Endothelial cell of umbilical vein (primary cell): ENCODE measurements around the gene SYCP2. TPM values are rescaled to one million over a fixed set of nuclear protein-coding genes. Genes with fewer than 3 reads are reported as not detected.

ENCODE experiments used
- BruUV-seq: library from RNA; stranded (reverse); fragments of 400-500 nt; replicated peaks from 2 replicates; lab custom pipeline; 2021; lab: Mats Ljungman, UMichigan
- CTCF ChIA-PET: fragments of 300-600, 350-600 bp; sonication (Branson Sonifier 250); formaldehyde crosslinking; loops from one replicate; lab custom pipeline; 2021; ENCODE audit warnings: antibody characterized with exemption, inconsistent platforms; lab: Charles Lee
- POLR2A ChIA-PET: fragments of 300-600, 350-600 bp; sonication (Branson Sonifier 250); formaldehyde crosslinking; loops from one replicate; lab custom pipeline; 2021; ENCODE audit warnings: antibody characterized with exemption, inconsistent platforms; lab: Charles Lee
- DNase-seq: peaks from one replicate; pipeline ENCODE4 v3.0.0-alpha.2; 2011; ENCODE audit warnings: low read depth, low spot score
- FAIRE-seq: peaks from 2 replicates; lab custom pipeline; 2011; peaks lifted over from hg19 to GRCh38; lab: Jason Lieb, UNC
- H2AFZ ChIP-seq: 2 replicates; pipeline ENCODE4 v1.6.0; 2012; ENCODE audit warnings: low read depth, low read length, control low read depth, inconsistent platforms
- H3K27ac ChIP-seq: 2 replicates; pipeline ENCODE4 v1.5.1; 2011; ENCODE audit warnings: low read depth, mild to moderate bottlenecking, control low read depth, low read length, moderate library complexity; ENCODE audit not compliant: insufficient read depth
- H3K27me3 ChIP-seq, 2 experiments: 2 replicates each; pipeline versions ENCODE4 v1.6.0 to v1.6.1; 2011; ENCODE audit warnings: low read length in 2 of 2, mixed read lengths in 1 of 2; ENCODE audit not compliant: control insufficient read depth in 2 of 2, insufficient read depth in 2 of 2
- H3K36me3 ChIP-seq, 2 experiments: 2 replicates in 1 of 2; 3 replicates in 1 of 2; pipeline ENCODE4 v1.5.1; 2011; ENCODE audit warnings: low read length in 2 of 2, mild to moderate bottlenecking in 1 of 2, moderate library complexity in 1 of 2; ENCODE audit not compliant: control insufficient read depth in 2 of 2, insufficient read depth in 2 of 2; ENCODE audit errors: extremely low read depth in 1 of 2
- H3K4me1 ChIP-seq: 3 replicates; pipeline ENCODE4 v1.5.1; 2011; ENCODE audit warnings: mild to moderate bottlenecking, low read length; ENCODE audit not compliant: control insufficient read depth, insufficient read depth; ENCODE audit errors: extremely low read depth
- H3K4me2 ChIP-seq: 2 replicates; pipeline ENCODE4 v1.6.1; 2011; ENCODE audit warnings: low read length, control low read depth, mixed read lengths; ENCODE audit not compliant: insufficient read depth
- H3K4me3 ChIP-seq, 3 experiments: fragments of 200-600 bp in 1 of 3; sonication (generic), shearing (Covaris generic) in 1 of 3; replicated peaks in 1 of 3; 2 replicates each; pipeline ENCODE4 v1.5.1; 2011 to 2016; ENCODE audit warnings: control low read depth in 3 of 3, low read length in 3 of 3, mild to moderate bottlenecking in 2 of 3, inconsistent platforms in 1 of 3, low read depth in 1 of 3, moderate library complexity in 1 of 3; ENCODE audit not compliant: insufficient read depth in 1 of 3
- H3K79me2 ChIP-seq: 2 replicates; pipeline ENCODE4 v1.6.0; 2012; ENCODE audit warnings: low read length, inconsistent platforms; ENCODE audit not compliant: control insufficient read depth, insufficient read depth
- H3K9ac ChIP-seq: replicated peaks from 2 replicates; pipeline ENCODE3; 2011; ENCODE audit warnings: low read length, control low read depth; ENCODE audit not compliant: insufficient read depth; ENCODE audit errors: extremely low read depth
- H3K9me1 ChIP-seq: replicated peaks from 3 replicates; pipeline ENCODE4 v1.6.0; 2011; ENCODE audit warnings: mild to moderate bottlenecking, low read length; ENCODE audit not compliant: control insufficient read depth, insufficient read depth; ENCODE audit errors: extremely low read depth
- H3K9me3 ChIP-seq: replicated peaks from 2 replicates; pipeline ENCODE4 v1.5.1; 2012; ENCODE audit warnings: low read length, inconsistent platforms; ENCODE audit not compliant: control insufficient read depth, insufficient read depth
- H4K20me1 ChIP-seq: replicated peaks from 2 replicates; pipeline ENCODE3; 2011; ENCODE audit warnings: mild to moderate bottlenecking, low read length; ENCODE audit not compliant: control insufficient read depth, insufficient read depth; ENCODE audit errors: extremely low read depth
- EZH2 ChIP-seq: IDR thresholded peaks from 2 replicates; pipeline ENCODE4 v1.6.1; 2012; ENCODE audit warnings: borderline replicate concordance, low read depth, mild to moderate bottlenecking, moderate library complexity, low read length, inconsistent platforms; ENCODE audit not compliant: severe bottlenecking
- FOS ChIP-seq: IDR thresholded peaks from 2 replicates; pipeline ENCODE4 v1.6.1; 2011; ENCODE audit warnings: mild to moderate bottlenecking, low read length, moderate library complexity, borderline replicate concordance; ENCODE audit not compliant: insufficient read depth
- GATA2 ChIP-seq: IDR thresholded peaks from 2 replicates; pipeline ENCODE4 v1.7.0; 2011; ENCODE audit warnings: low read depth, mild to moderate bottlenecking, moderate library complexity, mixed read lengths, low read length; ENCODE audit not compliant: insufficient read length, insufficient read depth
- JUN ChIP-seq: IDR thresholded peaks from 2 replicates; pipeline ENCODE4 v1.6.1; 2011; ENCODE audit warnings: borderline replicate concordance, low read depth; ENCODE audit not compliant: insufficient read length, insufficient read depth
- MYC ChIP-seq: IDR thresholded peaks from one replicate; pipeline ENCODE4 v1.6.1; 2011; ENCODE audit warnings: mild to moderate bottlenecking, low read depth, low read length
- POLR2A ChIP-seq: IDR thresholded peaks from 2 replicates; pipeline ENCODE4 v1.6.1; 2012; ENCODE audit warnings: low read depth, mild to moderate bottlenecking, control low read depth, low read length
- POLR2AphosphoS5 ChIP-seq: IDR thresholded peaks from 2 replicates; pipeline ENCODE4 v1.6.1; 2012; ENCODE audit warnings: low read depth, mild to moderate bottlenecking, control low read depth, low read length, moderate library complexity; ENCODE audit not compliant: insufficient read depth
- dilution Hi-C: fragments of 300-500 bp; cut with MboI; formaldehyde crosslinking; loops from one replicate; pipeline ENCODE4 v1.15.0; 2019; ENCODE audit warnings: low sequenced_read_pairs; ENCODE audit not compliant: extremely low pct_ligation_motif_present
- intact Hi-C: fragments of 100-400 bp; cut with micrococcal nuclease; formaldehyde crosslinking; loops from one replicate; pipeline ENCODE4 v1.10.0; 2022
- polyA plus RNA-seq, 4 experiments: library from polyadenylated mRNA; depleted of rRNA in 3 of 4; stranded (reverse) in 3 of 4; unstranded in 1 of 4; fragments of >200 nt; gene quantifications; 2 replicates each; pipeline versions ENCODE4 v1.2.1 to v1.2.3, GENCODE V29; 2011 to 2012; ENCODE audit warnings: missing spikeins in 1 of 4
- total RNA-seq: library from RNA; stranded (reverse); gene quantifications from 2 replicates; pipeline ENCODE4 v1.2.3, GENCODE V29; 2021
- TF ChIP-seq, protein P1 (sequence below): IDR thresholded peaks from 2 replicates; pipeline ENCODE4 v1.6.1; 2011; ENCODE audit not compliant: insufficient read depth, insufficient read length
- TF ChIP-seq, protein P2 (sequence below), 2 donors: IDR thresholded peaks; 1 replicate in 1 of 2; 2 replicates in 1 of 2; pipeline ENCODE4 v1.5.1; 2011; ENCODE audit warnings: low read length in 2 of 2, mild to moderate bottlenecking in 2 of 2, moderate library complexity in 2 of 2, control low read depth in 1 of 2, inconsistent platforms in 1 of 2, low read depth in 1 of 2; ENCODE audit not compliant: insufficient read depth in 1 of 2; ENCODE audit errors: extremely low read depth in 1 of 2

Gene SYCP2
- total and polyA plus RNA-seq, 2 donors (not counting 3 experiments of a cell fraction or from before 2014, with no cell fraction given) = 0.07 to 0.35 TPM

DNA sequence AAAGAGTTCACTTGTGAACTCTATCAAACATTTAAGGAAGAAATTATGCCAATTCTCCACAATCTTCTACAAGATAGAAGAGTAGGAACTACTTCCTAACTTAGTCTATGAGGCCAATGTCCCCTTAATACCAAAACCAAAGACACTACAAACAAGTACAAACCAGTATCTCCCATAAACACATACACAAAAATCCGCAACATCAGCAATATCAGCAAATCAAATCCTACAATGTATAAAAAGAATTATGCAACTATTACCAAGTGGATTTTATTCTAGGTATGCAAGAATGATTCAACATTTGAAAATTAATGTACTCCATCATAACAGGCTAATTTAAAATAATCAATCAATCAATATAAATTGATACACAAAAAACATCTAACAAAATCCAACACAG, 45.4 kb downstream of the SYCP2 start:
- no peaks in the 10 kb centered on the region for H3K9me1 ChIP-seq
- BruUV-seq = no TSS peak

More for the DNA sequence above, 45.4 kb downstream of the SYCP2 start:
- TF ChIP-seq, protein P1, sequence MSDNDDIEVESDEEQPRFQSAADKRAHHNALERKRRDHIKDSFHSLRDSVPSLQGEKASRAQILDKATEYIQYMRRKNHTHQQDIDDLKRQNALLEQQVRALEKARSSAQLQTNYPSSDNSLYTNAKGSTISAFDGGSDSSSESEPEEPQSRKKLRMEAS = no peak
- TF ChIP-seq FOS (no peak), POLR2A (no peak), GATA2 (no peak), POLR2AphosphoS5 (no peak), JUN (no peak), EZH2 (no peak), MYC (no peak)
- TF ChIP-seq, protein P2, sequence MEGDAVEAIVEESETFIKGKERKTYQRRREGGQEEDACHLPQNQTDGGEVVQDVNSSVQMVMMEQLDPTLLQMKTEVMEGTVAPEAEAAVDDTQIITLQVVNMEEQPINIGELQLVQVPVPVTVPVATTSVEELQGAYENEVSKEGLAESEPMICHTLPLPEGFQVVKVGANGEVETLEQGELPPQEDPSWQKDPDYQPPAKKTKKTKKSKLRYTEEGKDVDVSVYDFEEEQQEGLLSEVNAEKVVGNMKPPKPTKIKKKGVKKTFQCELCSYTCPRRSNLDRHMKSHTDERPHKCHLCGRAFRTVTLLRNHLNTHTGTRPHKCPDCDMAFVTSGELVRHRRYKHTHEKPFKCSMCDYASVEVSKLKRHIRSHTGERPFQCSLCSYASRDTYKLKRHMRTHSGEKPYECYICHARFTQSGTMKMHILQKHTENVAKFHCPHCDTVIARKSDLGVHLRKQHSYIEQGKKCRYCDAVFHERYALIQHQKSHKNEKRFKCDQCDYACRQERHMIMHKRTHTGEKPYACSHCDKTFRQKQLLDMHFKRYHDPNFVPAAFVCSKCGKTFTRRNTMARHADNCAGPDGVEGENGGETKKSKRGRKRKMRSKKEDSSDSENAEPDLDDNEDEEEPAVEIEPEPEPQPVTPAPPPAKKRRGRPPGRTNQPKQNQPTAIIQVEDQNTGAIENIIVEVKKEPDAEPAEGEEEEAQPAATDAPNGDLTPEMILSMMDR (IDR thresholded peaks at IDR 0.05; ENCODE audit: extremely low read depth in 1 of 2, insufficient read depth in 1 of 2, low read depth in 1 of 2, low read length in 2 of 2) = no peak
- H3K36me3 ChIP-seq = no peaks in the 10 kb centered on the region
- H3K9ac ChIP-seq = no peak overlapping the region
- FAIRE-seq = no peak
- H2AFZ ChIP-seq = no peak overlapping the region
- H3K79me2 ChIP-seq = no peaks in the 10 kb centered on the region
- DNase-seq = no peak
- ChIA-PET POLR2A (no interaction called here), CTCF (no interaction called here)
- no peaks in the 10 kb centered on the region for H3K9me3 ChIP-seq
- H3K27ac ChIP-seq = no peak overlapping the region
- H4K20me1 ChIP-seq = no peaks in the 10 kb centered on the region
- dilution Hi-C loops = no loop called here
- H3K4me1 ChIP-seq = no peaks in the 10 kb centered on the region
- H3K27me3 ChIP-seq = no peaks in the 10 kb centered on the region
- intact Hi-C loops = no loop called here
- no peak overlapping the region for H3K4me2 ChIP-seq
- H3K4me3 ChIP-seq = no peak overlapping the region
